CD4-positive, alpha-beta T cell (primary cell): ENCODE measurements around the gene MAP7D3. TPM values are rescaled to one million over a fixed set of nuclear protein-coding genes. Genes with fewer than 3 reads are reported as not detected.
A peak's percentile ranks its signal among the peaks of the same experiment; 100 is the strongest.

Experiments
- ATAC-seq: fragments of 200-7000 bp; cut with Tn5 transposase; one replicate; pipeline ENCODE4 v1.10.0; 2022; ENCODE audit warnings: mild to moderate bottlenecking; ENCODE audit not compliant: poor library complexity
- CTCF ChIA-PET: fragments of 350-600 bp; sonication (Branson Sonifier 250); formaldehyde crosslinking; loops from one replicate; lab custom pipeline; 2021; ENCODE audit warnings: antibody characterized with exemption, inconsistent platforms; lab: Charles Lee
- POLR2A ChIA-PET: fragments of 350-600 bp; sonication (Branson Sonifier 250); formaldehyde crosslinking; loops from one replicate; lab custom pipeline; 2021; ENCODE audit warnings: antibody characterized with exemption, inconsistent platforms; lab: Charles Lee
- DNase-seq, 14 experiments: peaks; one replicate each; pipeline ENCODE4 v3.0.0-alpha.2; 2013 to 2020; ENCODE audit warnings: mixed read lengths in 2 of 14
- H3K27ac ChIP-seq, 2 donors: one replicate each; pipeline versions ENCODE4 v1.5.1 to v1.7.0; 2013; ENCODE audit warnings: low read length in 2 of 2, low read depth in 1 of 2, mild to moderate bottlenecking in 1 of 2
- H3K27me3 ChIP-seq, 2 experiments: 1 replicate in 1 of 2; 2 replicates in 1 of 2; pipeline versions ENCODE4 v1.6.1 to v1.7.0; 2013; ENCODE audit warnings: low read length in 2 of 2, control low read depth in 1 of 2, mild to moderate bottlenecking in 1 of 2, moderate library complexity in 1 of 2; ENCODE audit not compliant: insufficient read depth in 2 of 2, control insufficient read depth in 1 of 2
- H3K36me3 ChIP-seq: one replicate; pipeline ENCODE4 v1.6.1; 2013; ENCODE audit warnings: low read length, control low read depth; ENCODE audit not compliant: insufficient read depth
- H3K4me1 ChIP-seq: one replicate; pipeline ENCODE4 v1.6.1; 2013; ENCODE audit warnings: low read length, control low read depth; ENCODE audit not compliant: insufficient read depth
- H3K4me3 ChIP-seq: one replicate; pipeline ENCODE4 v1.5.1; 2013; ENCODE audit warnings: mild to moderate bottlenecking, low read length, moderate library complexity
- H3K9me3 ChIP-seq, 2 experiments: 1 replicate in 1 of 2; 2 replicates in 1 of 2; pipeline versions ENCODE4 v1.6.1 to v1.7.0; 2013; ENCODE audit warnings: low read length in 2 of 2, mild to moderate bottlenecking in 2 of 2, control low read depth in 1 of 2, moderate library complexity in 1 of 2; ENCODE audit not compliant: control insufficient read depth in 1 of 2, insufficient read depth in 1 of 2
- H3K27ac Mint-ChIP-seq: one replicate; pipeline ENCODE4 v1.8.0; 2020; ENCODE audit warnings: mixed read lengths
- H3K27me3 Mint-ChIP-seq: one replicate; pipeline ENCODE4 v1.8.0; 2021; ENCODE audit warnings: mixed read lengths
- H3K36me3 Mint-ChIP-seq: one replicate; pipeline ENCODE4 v1.8.0; 2021; ENCODE audit warnings: low read depth, mixed read lengths
- H3K4me1 Mint-ChIP-seq: one replicate; pipeline ENCODE4 v1.8.0; 2021; ENCODE audit warnings: low read depth, mixed read lengths
- H3K4me3 Mint-ChIP-seq: one replicate; pipeline ENCODE4 v1.8.0; 2020; ENCODE audit warnings: mild to moderate bottlenecking, mixed read lengths
- H3K9me3 Mint-ChIP-seq: one replicate; pipeline ENCODE4 v1.8.0; 2020; ENCODE audit warnings: mixed read lengths
- CTCF ChIP-seq: fragments of 200-600 bp; IDR thresholded peaks from one replicate; pipeline ENCODE4 v1.8.0; 2022; ENCODE audit warnings: antibody characterized with exemption, mild to moderate bottlenecking
- intact Hi-C, 2 experiments: fragments of 100-400 bp; cut with DNase I in 1 of 2; cut with micrococcal nuclease in 1 of 2; formaldehyde crosslinking; loops; one replicate each; pipeline versions ENCODE4 v1.15.1 to v1.9.0; 2023 to 2025; cut with DNase I, micrococcal nuclease
- total RNA-seq, 174 experiments: library from RNA in 2 of 174; stranded (reverse) in 2 of 174; gene quantifications; one replicate each; pipeline ENCODE4 v1.2.3 and lab custom pipeline; 2021 to 2026

Gene MAP7D3
- total RNA-seq, 2 experiments from 2014 or later = 3.2 to 3.7 TPM

- Mint-ChIP-seq H3K9me3 (no peaks in the 10 kb centered on the region), H3K36me3 (peaks cover under 1% of the 10 kb centered on the region), H3K27me3 (no peaks in the 10 kb centered on the region), H3K4me3 (no peak overlapping the region), H3K27ac (peak overlapping the region; percentile 83), H3K4me1 (peaks cover 41% of the 10 kb centered on the region)
- Histone ChIP-seq H3K9me3 (no peaks in the 10 kb centered on the region), H3K4me1 (peaks cover 34% of the 10 kb centered on the region), H3K36me3 (peaks cover 17% of the 10 kb centered on the region), H3K27me3 (no peaks in the 10 kb centered on the region), H3K27ac (peak overlapping the region in 1 of 2 donors; percentile 64), H3K4me3 (no peak overlapping the region)
- ATAC-seq = no peak
- no peak for DNase-seq
- intact Hi-C loops = loop anchor here in 1 of 2 experiments (5.0 to 10.0 kb wide), 2 partner anchors 61 to 177 kb away; no protein-coding TSS in a partner anchor
- ChIA-PET POLR2A (no interaction called here), CTCF (interaction anchor here (1.8 to 3.0 kb wide), 2 partner anchors 38 to 176 kb away, joined by 4 to 8 read pairs; no protein-coding TSS in a partner anchor)
- TF ChIP-seq CTCF = no peak
Measured at GRCh38 chrX:136203951-136204350, 47.2 kb downstream of the MAP7D3 start.

DNA sequence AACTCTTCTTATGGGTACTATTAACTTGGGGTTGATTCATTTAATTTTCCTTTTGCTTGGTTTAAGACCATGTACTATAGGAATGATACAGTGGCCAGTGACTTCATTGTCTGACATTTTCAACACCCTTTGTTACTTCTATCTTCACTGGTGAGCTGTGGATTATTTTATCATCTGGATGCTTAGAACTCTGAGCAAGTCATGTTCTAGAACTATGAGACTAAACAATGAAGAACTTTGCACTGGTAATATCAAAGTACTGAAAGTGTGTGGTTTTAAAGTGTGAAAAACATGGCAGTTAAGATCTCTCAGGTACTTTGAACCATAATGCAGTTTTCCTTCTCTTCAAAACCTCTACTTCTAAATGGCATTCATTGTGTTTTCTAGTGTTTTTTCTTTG lies 47.8 kb downstream of the MAP7D3 start:
- H3K9me3 ChIP-seq = no peaks in the 10 kb centered on the region
- no peaks in the 10 kb centered on the region for H3K27me3 ChIP-seq
- intact Hi-C loops = loop anchor here in 1 of 2 experiments (5.0 to 10.0 kb wide), 2 partner anchors 61 to 176 kb away; no protein-coding TSS in a partner anchor
- no peak overlapping the region for H3K4me3 Mint-ChIP-seq
- no peak overlapping the region for H3K4me3 ChIP-seq
- ChIA-PET POLR2A (no interaction called here), CTCF (interaction anchor here (1.8 to 3.0 kb wide), 2 partner anchors 39 to 175 kb away, joined by 4 to 8 read pairs; no protein-coding TSS in a partner anchor)
- ATAC-seq (peak; percentile 57), DNase-seq (peak in 1 of 14 experiments; percentile 40)
- H3K4me1 Mint-ChIP-seq = peaks cover 41% of the 10 kb centered on the region
- no peaks in the 10 kb centered on the region for H3K27me3 Mint-ChIP-seq
- H3K27ac ChIP-seq = no peak overlapping the region
- H3K9me3 Mint-ChIP-seq = no peaks in the 10 kb centered on the region
- H3K36me3 ChIP-seq = peaks cover 14% of the 10 kb centered on the region
- no peaks in the 10 kb centered on the region for H3K36me3 Mint-ChIP-seq
- H3K4me1 ChIP-seq = peaks cover 34% of the 10 kb centered on the region
- peak overlapping the region; percentile 83 for H3K27ac Mint-ChIP-seq
- TF ChIP-seq CTCF = no peak

GRCh38 chrX:136202889-136203288 lies 48.3 kb downstream of the MAP7D3 start:
- no peaks in the 10 kb centered on the region for H3K27me3 ChIP-seq
- H3K36me3 ChIP-seq = peaks cover 11% of the 10 kb centered on the region
- no peak for TF ChIP-seq CTCF
- peaks cover 41% of the 10 kb centered on the region for H3K4me1 Mint-ChIP-seq
- no peak overlapping the region for H3K4me3 Mint-ChIP-seq
- no peaks in the 10 kb centered on the region for H3K9me3 ChIP-seq
- peak overlapping the region; percentile 83 for H3K27ac Mint-ChIP-seq
- CTCF ChIA-PET = interaction anchor here (1.8 to 3.0 kb wide), 2 partner anchors 39 to 175 kb away, joined by 4 to 8 read pairs; no protein-coding TSS in a partner anchor
- no peaks in the 10 kb centered on the region for H3K27me3 Mint-ChIP-seq
- no peaks in the 10 kb centered on the region for H3K36me3 Mint-ChIP-seq
- POLR2A ChIA-PET = interaction anchor here (1.0 kb wide), 1 partner anchor 175 kb away, joined by 3 read pairs; no protein-coding TSS in a partner anchor
- H3K27ac ChIP-seq = no peak overlapping the region
- H3K4me3 ChIP-seq = no peak overlapping the region
- ATAC-seq = no peak
- H3K4me1 ChIP-seq = peaks cover 34% of the 10 kb centered on the region
- intact Hi-C loops = loop anchor here in 1 of 2 experiments (5.0 to 10.0 kb wide), 2 partner anchors 62 to 176 kb away; no protein-coding TSS in a partner anchor
- DNase-seq = no peak
- no peaks in the 10 kb centered on the region for H3K9me3 Mint-ChIP-seq
